ENCODE results near the gene KATNIP. TPM values are rescaled to one million over a fixed set of nuclear protein-coding genes. Genes with fewer than 3 reads are reported as not detected.

KATNIP gene
- total RNA-seq, 4 donors from 2014 or later, result 41.3 to 82.8 (median 70.9) TPM

DNA sequence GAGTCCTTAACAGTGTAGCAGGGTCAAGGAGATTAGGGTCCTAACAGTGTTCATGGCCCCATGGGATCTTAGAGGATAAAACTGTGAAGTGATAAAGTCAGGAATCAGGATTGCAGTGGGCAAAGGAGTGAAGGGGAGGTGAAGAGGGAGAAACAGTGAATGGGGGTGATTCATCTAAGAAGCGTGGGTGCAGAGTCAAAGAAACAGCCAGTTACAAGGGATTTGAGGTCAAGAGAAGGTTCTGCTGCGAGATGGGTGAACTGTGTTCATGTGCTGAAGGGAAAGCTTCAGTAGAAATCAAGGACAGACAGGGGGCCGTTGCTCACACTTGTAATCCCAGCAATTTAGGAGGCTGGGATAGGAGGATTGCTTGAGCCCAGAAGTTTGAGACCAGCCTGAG, 6.1 kb upstream of the KATNIP start:
- H3K4me3 ChIP-seq (replicated peaks in 1 of 3), result no peak overlapping the region
- H3K36me3 ChIP-seq, result peaks cover 56 to 62% of the 10 kb centered on the region in 2 donors
- H3K27ac ChIP-seq, result no peak overlapping the region
- no peak for DNase-seq
- H3K4me1 ChIP-seq, result peaks cover 18 to 29% of the 10 kb centered on the region in 2 donors
- intact Hi-C loops (cut with DNase I), result loop anchor here (10.0 kb wide), 1 partner anchor 339 kb away; the partner anchor contains the start of gene KDM8
- H3K9me3 ChIP-seq, result no peaks in the 10 kb centered on the region
- no peaks in the 10 kb centered on the region for H3K27me3 ChIP-seq
- no peak for TF ChIP-seq POLR2A (IDR thresholded peaks at IDR 0.05)
- 94% methylated on average over 3 of the region's 3 CpGs for WGBS, 2 donors

- 87 to 93% methylated on average over 4 of the region's 4 CpGs for WGBS, 2 donors
- Histone ChIP-seq H3K27me3 (no peaks in the 10 kb centered on the region), H3K4me1 (peaks cover 22 to 28% of the 10 kb centered on the region in 2 donors), H3K4me3 (replicated peaks in 1 of 3) (no peak overlapping the region), H3K9me3 (no peaks in the 10 kb centered on the region), H3K36me3 (peaks cover 52 to 54% of the 10 kb centered on the region in 2 donors), H3K27ac (peak overlapping the region in 1 of 3 donors; percentile 8)
- intact Hi-C loops (cut with DNase I), result loop anchor here (10.0 kb wide), 1 partner anchor 340 kb away; the partner anchor contains the start of gene KDM8
- TF ChIP-seq CTCF (IDR thresholded peaks at IDR 0.05) (no peak), POLR2A (IDR thresholded peaks at IDR 0.05) (no peak)
- DNase-seq, result no peak
Measured at GRCh38 chr16:27544671-27545070, 5.3 kb upstream of the KATNIP start.

GRCh38 chr16:27547134-27547533, 2.8 kb upstream of the KATNIP start:
- intact Hi-C loops (cut with DNase I), result loop anchor here (10.0 kb wide), 1 partner anchor 342 kb away; the partner anchor contains the start of gene KDM8
- no peak overlapping the region for H3K27ac ChIP-seq
- WGBS, 2 donors, result 74 to 84% methylated on average over 4 of the region's 4 CpGs

GRCh38 chr16:27547851-27548250, 2.1 kb upstream of the KATNIP start:
- no peak for DNase-seq
- no peak for TF ChIP-seq POLR2A (IDR thresholded peaks at IDR 0.05)
- no peak for TF ChIP-seq CTCF (IDR thresholded peaks at IDR 0.05)
- H3K9me3 ChIP-seq, result no peaks in the 10 kb centered on the region
- H3K4me3 ChIP-seq (replicated peaks in 1 of 3), result no peak overlapping the region
- WGBS, 2 donors, result 78 to 86% methylated on average over 2 of the region's 2 CpGs
- no peaks in the 10 kb centered on the region for H3K27me3 ChIP-seq
- H3K36me3 ChIP-seq, result peaks cover 23 to 24% of the 10 kb centered on the region in 2 donors
- peaks cover 31 to 38% of the 10 kb centered on the region in 2 donors for H3K4me1 ChIP-seq
- intact Hi-C loops (cut with DNase I), result loop anchor here (10.0 kb wide), 1 partner anchor 343 kb away; the partner anchor contains the start of gene KDM8
- H3K27ac ChIP-seq, result peak overlapping the region in 1 of 3 donors; percentile 83

More at GRCh38 chr16:27547134-27547533, 2.8 kb upstream of the KATNIP start:
- no peak for DNase-seq
- H3K4me3 ChIP-seq (replicated peaks in 1 of 3), result no peak overlapping the region
- TF ChIP-seq POLR2A (IDR thresholded peaks at IDR 0.05), result no peak
- no peak for TF ChIP-seq CTCF (IDR thresholded peaks at IDR 0.05)
- H3K9me3 ChIP-seq, result no peaks in the 10 kb centered on the region
- H3K4me1 ChIP-seq, result peaks cover 31 to 38% of the 10 kb centered on the region in 2 donors
- no peaks in the 10 kb centered on the region for H3K27me3 ChIP-seq
- H3K36me3 ChIP-seq, result peaks cover 30 to 31% of the 10 kb centered on the region in 2 donors

DNA sequence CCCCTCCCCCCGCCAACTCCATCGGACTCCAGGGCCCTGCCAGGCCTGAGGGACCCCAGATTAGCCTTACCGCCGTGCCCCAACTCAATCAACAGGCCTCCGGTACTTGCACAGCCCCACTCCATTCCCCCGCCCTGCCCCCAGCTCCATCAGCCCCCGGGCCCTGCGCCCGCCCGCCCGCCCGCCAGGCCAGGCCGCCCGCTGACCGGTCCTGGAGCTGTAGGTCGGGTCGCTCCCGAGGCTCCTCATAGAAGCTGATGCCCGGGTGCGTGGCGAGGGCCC, 539 bp upstream of the KATNIP start:
- intact Hi-C loops (cut with DNase I), result loop anchor here (10.0 kb wide), 1 partner anchor 345 kb away; the partner anchor contains the start of gene KDM8
- Histone ChIP-seq H3K4me3 (replicated peaks in 1 of 3) (peak overlapping the region; percentile 26 to 80 (median 77)), H3K27me3 (no peaks in the 10 kb centered on the region), H3K36me3 (peaks cover 8 to 9% of the 10 kb centered on the region in 2 donors), H3K4me1 (peaks cover 31 to 38% of the 10 kb centered on the region in 2 donors), H3K9me3 (no peaks in the 10 kb centered on the region), H3K27ac (peak overlapping the region; percentile 56 to 83 (median 73))
- no peak for DNase-seq
- TF ChIP-seq CTCF (IDR thresholded peaks at IDR 0.05) (no peak), POLR2A (IDR thresholded peaks at IDR 0.05) (no peak)
- WGBS, 2 donors, result 0 to 3% methylated on average over 6 of the region's 21 CpGs

Data from thyroid gland (tissue), 4 donors.